C4-2B (cell line): Measurements from ENCODE around the gene BTBD2.

ENCODE experiments used
- ZFX ChIP-seq: fragments of 450-650 bp; IDR thresholded peaks from 2 replicates; pipeline ENCODE4 v1.6.1; 2017
- TF ChIP-seq, protein P1 (sequence below): fragments of 450-650 bp; conservative IDR thresholded peaks from 2 replicates; pipeline ENCODE4 v1.5.1; 2017; ENCODE audit warnings: mild to moderate bottlenecking

DNA sequence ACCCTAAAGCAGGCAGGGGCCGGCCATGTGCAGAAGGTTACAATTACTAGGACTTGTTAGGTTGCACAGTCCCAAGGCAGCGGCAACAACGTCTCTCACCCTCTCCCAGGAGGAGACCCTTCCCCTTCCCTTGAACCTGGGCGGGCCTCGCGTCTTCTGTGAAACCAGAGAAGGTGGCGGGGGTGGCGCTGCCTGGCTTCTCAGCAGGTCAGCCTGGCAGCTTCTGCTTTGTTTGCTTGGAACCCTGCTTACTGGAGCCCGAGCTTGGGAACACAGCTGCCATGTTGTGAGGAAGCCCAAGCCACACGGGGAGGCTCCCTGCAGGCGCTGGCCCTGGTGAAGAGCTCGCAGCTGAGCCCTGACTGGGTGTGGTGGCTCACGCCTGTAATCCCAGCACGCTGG lies 20.1 kb upstream of the BTBD2 start:
- TF ChIP-seq, protein P1, sequence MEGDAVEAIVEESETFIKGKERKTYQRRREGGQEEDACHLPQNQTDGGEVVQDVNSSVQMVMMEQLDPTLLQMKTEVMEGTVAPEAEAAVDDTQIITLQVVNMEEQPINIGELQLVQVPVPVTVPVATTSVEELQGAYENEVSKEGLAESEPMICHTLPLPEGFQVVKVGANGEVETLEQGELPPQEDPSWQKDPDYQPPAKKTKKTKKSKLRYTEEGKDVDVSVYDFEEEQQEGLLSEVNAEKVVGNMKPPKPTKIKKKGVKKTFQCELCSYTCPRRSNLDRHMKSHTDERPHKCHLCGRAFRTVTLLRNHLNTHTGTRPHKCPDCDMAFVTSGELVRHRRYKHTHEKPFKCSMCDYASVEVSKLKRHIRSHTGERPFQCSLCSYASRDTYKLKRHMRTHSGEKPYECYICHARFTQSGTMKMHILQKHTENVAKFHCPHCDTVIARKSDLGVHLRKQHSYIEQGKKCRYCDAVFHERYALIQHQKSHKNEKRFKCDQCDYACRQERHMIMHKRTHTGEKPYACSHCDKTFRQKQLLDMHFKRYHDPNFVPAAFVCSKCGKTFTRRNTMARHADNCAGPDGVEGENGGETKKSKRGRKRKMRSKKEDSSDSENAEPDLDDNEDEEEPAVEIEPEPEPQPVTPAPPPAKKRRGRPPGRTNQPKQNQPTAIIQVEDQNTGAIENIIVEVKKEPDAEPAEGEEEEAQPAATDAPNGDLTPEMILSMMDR: no peak
- TF ChIP-seq ZFX: no peak
